Pancreas (tissue), 10 donors: ENCODE data around the gene ACSM2A. TPM values are rescaled to one million over a fixed set of nuclear protein-coding genes. Genes with fewer than 3 reads are reported as not detected.
"Not testable (repeated sequence)": the region's sequence is repeated elsewhere in the genome, so short reads cannot be mapped to it uniquely, and the experiment has no call there.

Experiments used
- ATAC-seq, 4 donors: fragments of 200-7000 bp; cut with Tn5 transposase; one replicate each; pipeline versions ENCODE4 v1.8.0 to v1.9.1; 2020; ENCODE audit warnings: mild to moderate bottlenecking in 4 of 4, moderate library complexity in 4 of 4
- DNase-seq, 6 donors: peaks; one replicate each; pipeline ENCODE4 v3.0.0-alpha.2; 2020
- FAIRE-seq: peaks from 2 replicates; lab custom pipeline; 2012; peaks lifted over from hg19 to GRCh38; lab: Jason Lieb, UNC
- H3K27ac ChIP-seq, 4 donors: fragments of 200-600 bp; sonication (generic); 1 replicate in 3 of 4; 2 replicates in 1 of 4; pipeline versions ENCODE4 v1.5.0 to v1.8.0; 2020
- H3K27me3 ChIP-seq, 4 donors: fragments of 200-600 bp; one replicate each; pipeline ENCODE4 v1.8.0; 2021
- H3K36me3 ChIP-seq, 3 donors: fragments of 200-600 bp; sonication (generic) in 1 of 3; one replicate each; pipeline versions ENCODE4 v1.5.0 to v1.8.0; 2020 to 2021
- H3K4me1 ChIP-seq, 3 donors: fragments of 200-600 bp; one replicate each; pipeline ENCODE4 v1.8.0; 2021
- H3K4me3 ChIP-seq, 4 donors: fragments of 200-600 bp; sonication (generic) in 2 of 4; one replicate each; pipeline versions ENCODE4 v1.5.0 to v1.8.0; 2020 to 2021
- H3K9me3 ChIP-seq, 4 donors: fragments of 200-600 bp; one replicate each; pipeline ENCODE4 v1.8.0; 2021
- WGBS, 2 donors: extraction: QIAGEN DNeasy Blood & Tissue Kit; methylation state at CpG; one replicate each; pipeline ENCODE4 v1.1.7; 2013; 5-methylcytosine and 5-hydroxymethylcytosine counted together
- intact Hi-C, 3 donors: fragments of 100-400 bp; cut with DNase I; formaldehyde crosslinking; loops; one replicate each; pipeline versions ENCODE4 v1.11.1 to v1.14.2; 2022
- polyA plus RNA-seq, 2 donors: library from polyadenylated mRNA; stranded (reverse); fragments of 200-250 nt; gene quantifications; one replicate each; pipeline ENCODE4 v1.2.3, GENCODE V29; 2013
- total RNA-seq, 6 donors: library from RNA; stranded (reverse); fragmentation: NEBNext Ultra II Directional in 4 of 6; extraction: Animal tissue kit (Norgen Biotek cat#: 25700) in 4 of 6; gene quantifications; one replicate each; pipeline versions ENCODE4 v1.2.1 to v1.2.4, GENCODE V29; 2021 to 2023
- TF ChIP-seq, protein P1 (sequence below), 4 donors: fragments of 200-600 bp; sonication (generic) in 3 of 4; IDR thresholded peaks; one replicate each; pipeline versions ENCODE4 v1.5.0 to v1.8.0; 2021; ENCODE audit warnings: antibody characterized with exemption in 4 of 4
- donor health status: healthy with polysubstance abuse.
- donor health status: DM: no; HTN: no; CAD: no; lungs with moderate emphysema.
- donor health status: DM: no; HTN: no; CAD: no.
- donor health status: control.
- donor health status: control.
- donor health status: Bipolar disorder and iron deficiency.
- donor health status: DM: yes; HTN: yes; CAD: no.
- donor health status: DM: no; HTN: no; CAD: no.
- donor health status: DM: no; HTN: no; CAD: no.
- donor health status: DM: yes; HTN: yes; CAD: no.

The ACSM2A gene
- total and polyA plus RNA-seq, 8 donors, result 0.28 to 0.56 TPM; not detected in 6

GRCh38 chr16:20484726-20485125, 33.4 kb downstream of the ACSM2A start:
- DNase-seq (no peak), FAIRE-seq (no peak), ATAC-seq (no peak)
- no peaks in the 10 kb centered on the region for H3K9me3 ChIP-seq
- H3K27ac ChIP-seq, result no peak overlapping the region
- TF ChIP-seq, protein P1, sequence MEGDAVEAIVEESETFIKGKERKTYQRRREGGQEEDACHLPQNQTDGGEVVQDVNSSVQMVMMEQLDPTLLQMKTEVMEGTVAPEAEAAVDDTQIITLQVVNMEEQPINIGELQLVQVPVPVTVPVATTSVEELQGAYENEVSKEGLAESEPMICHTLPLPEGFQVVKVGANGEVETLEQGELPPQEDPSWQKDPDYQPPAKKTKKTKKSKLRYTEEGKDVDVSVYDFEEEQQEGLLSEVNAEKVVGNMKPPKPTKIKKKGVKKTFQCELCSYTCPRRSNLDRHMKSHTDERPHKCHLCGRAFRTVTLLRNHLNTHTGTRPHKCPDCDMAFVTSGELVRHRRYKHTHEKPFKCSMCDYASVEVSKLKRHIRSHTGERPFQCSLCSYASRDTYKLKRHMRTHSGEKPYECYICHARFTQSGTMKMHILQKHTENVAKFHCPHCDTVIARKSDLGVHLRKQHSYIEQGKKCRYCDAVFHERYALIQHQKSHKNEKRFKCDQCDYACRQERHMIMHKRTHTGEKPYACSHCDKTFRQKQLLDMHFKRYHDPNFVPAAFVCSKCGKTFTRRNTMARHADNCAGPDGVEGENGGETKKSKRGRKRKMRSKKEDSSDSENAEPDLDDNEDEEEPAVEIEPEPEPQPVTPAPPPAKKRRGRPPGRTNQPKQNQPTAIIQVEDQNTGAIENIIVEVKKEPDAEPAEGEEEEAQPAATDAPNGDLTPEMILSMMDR (IDR thresholded peaks at IDR 0.05), result no peak
- H3K27me3 ChIP-seq, result no peaks in the 10 kb centered on the region
- H3K4me1 ChIP-seq, result no peaks in the 10 kb centered on the region
- WGBS, 2 donors, result 26 to 64% methylated on average over 1 of the region's 1 CpG
- intact Hi-C loops, result no loop called here
- H3K4me3 ChIP-seq, result no peak overlapping the region
- no peaks in the 10 kb centered on the region for H3K36me3 ChIP-seq

DNA sequence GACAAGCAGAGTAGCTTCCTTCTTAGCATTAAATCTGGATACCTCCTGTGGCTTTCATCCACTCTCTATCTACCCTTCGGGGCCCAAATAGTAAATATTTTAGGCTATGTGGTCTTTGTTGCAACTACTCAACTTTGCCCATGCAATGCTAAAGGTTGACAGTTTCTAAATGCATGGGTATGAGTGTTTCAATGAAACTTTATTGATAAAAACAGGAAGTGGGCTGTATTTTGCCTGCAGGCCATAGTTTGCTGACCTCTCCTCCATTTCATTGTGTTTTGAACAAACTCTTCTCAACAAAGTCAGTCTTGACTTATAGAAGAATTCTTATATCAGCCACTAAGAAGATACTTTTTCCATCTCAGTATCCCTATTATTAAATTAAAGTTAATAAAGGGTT, 34.1 kb downstream of the ACSM2A start:
- no peaks in the 10 kb centered on the region for H3K4me1 ChIP-seq
- WGBS, 2 donors, result 36 to 72% methylated on average over 1 of the region's 1 CpG

GRCh38 chr16:20490994-20491393, 39.7 kb downstream of the ACSM2A start:
- H3K27me3 ChIP-seq, FAIRE-seq, H3K9me3 ChIP-seq, intact Hi-C loops, H3K36me3 ChIP-seq, ATAC-seq, H3K4me1 ChIP-seq, H3K4me3 ChIP-seq, DNase-seq, H3K27ac ChIP-seq: not testable (repeated sequence)
- WGBS, 2 donors, result no CpG with 5 or more reads among the region's 3 CpGs

More for the DNA sequence above, 34.1 kb downstream of the ACSM2A start:
- intact Hi-C loops, result no loop called here
- no peak overlapping the region for H3K4me3 ChIP-seq
- no peak for DNase-seq
- ATAC-seq, result no peak
- TF ChIP-seq, protein P1 (IDR thresholded peaks at IDR 0.05), result no peak
- H3K27me3 ChIP-seq, result no peaks in the 10 kb centered on the region
- no peak overlapping the region for H3K27ac ChIP-seq
- no peaks in the 10 kb centered on the region for H3K36me3 ChIP-seq
- FAIRE-seq, result no peak
- H3K9me3 ChIP-seq, result no peaks in the 10 kb centered on the region

DNA sequence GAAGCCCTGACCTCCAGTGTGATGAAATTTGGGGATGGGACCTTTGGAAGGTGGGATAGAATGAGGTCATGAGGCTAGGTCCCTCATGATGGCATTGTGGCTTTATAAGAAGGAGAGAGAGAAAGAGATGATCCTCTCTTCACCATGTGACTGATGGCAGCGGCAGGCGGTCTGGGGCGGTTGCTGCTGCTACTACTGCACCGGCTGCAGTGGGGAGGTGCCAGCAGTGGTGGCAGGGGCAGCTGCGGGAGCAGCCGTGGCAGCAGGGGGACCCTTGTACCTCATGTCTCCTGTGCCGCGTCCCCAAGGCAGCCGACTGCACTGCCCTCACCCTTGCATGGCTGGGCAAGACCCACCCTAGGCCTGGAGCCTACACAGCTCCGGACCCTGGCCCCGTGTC, 40.1 kb downstream of the ACSM2A start:
- H3K4me1 ChIP-seq, DNase-seq, H3K36me3 ChIP-seq, H3K27ac ChIP-seq, ATAC-seq, intact Hi-C loops, H3K4me3 ChIP-seq, H3K9me3 ChIP-seq, FAIRE-seq, H3K27me3 ChIP-seq: not testable (repeated sequence)
- WGBS, 2 donors, result no CpG with 5 or more reads among the region's 11 CpGs

DNA sequence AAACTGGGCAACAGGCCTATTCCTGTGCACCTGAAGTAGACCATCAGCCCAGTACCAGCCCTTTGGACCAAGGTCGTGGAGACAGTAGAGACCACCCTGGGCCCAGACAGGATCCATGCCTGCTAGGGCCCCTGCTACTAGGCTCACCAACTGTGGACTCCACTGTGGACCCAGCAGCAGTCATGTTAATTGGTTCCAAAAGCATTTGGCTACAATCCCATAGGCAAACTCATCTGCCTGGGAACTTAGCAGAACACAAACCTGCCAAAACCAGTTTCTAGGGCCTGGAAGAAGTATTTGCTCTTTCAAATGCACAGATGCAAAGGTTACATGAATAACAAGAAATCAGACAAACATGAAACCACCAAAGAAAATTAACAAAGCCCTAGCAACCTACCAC, 53.1 kb downstream of the ACSM2A start:
- Histone ChIP-seq H3K4me3 (no peak overlapping the region), H3K4me1 (no peaks in the 10 kb centered on the region), H3K9me3 (no peaks in the 10 kb centered on the region), H3K27me3 (no peaks in the 10 kb centered on the region), H3K27ac (no peak overlapping the region), H3K36me3 (no peaks in the 10 kb centered on the region)
- intact Hi-C loops, result no loop called here
- TF ChIP-seq, protein P1 (IDR thresholded peaks at IDR 0.05), result no peak
- peak in 1 of 6 donors; percentile 13 for DNase-seq
- WGBS, 2 donors, result 77 to 86% methylated on average over 1 of the region's 1 CpG
- ATAC-seq, result no peak
- no peak for FAIRE-seq

- Histone ChIP-seq H3K9me3 (no peaks in the 10 kb centered on the region), H3K4me1 (no peaks in the 10 kb centered on the region), H3K27me3 (no peaks in the 10 kb centered on the region), H3K27ac (no peak overlapping the region), H3K4me3 (no peak overlapping the region), H3K36me3 (no peaks in the 10 kb centered on the region)
- intact Hi-C loops, result no loop called here
- no peak for ATAC-seq
- TF ChIP-seq, protein P1 (IDR thresholded peaks at IDR 0.05), result no peak
- DNase-seq, result no peak
- WGBS, 2 donors, result 57 to 73% methylated on average over 2 of the region's 2 CpGs
- FAIRE-seq, result no peak
These were observed 56.0 kb downstream of the ACSM2A start for GRCh38 chr16:20507280-20507679.
